ENCODE results near the gene ANK3. TPM values are rescaled to one million over a fixed set of nuclear protein-coding genes. Genes with fewer than 3 reads are reported as not detected.

ANK3 gene
- total RNA-seq, 2 donors from 2014 or later, result 46.0 to 47.8 TPM

- Histone ChIP-seq H3K36me3 (no peaks in the 10 kb centered on the region), H3K4me3 (no peak overlapping the region), H3K27me3 (replicated peaks; ENCODE audit: insufficient read depth) (no peaks in the 10 kb centered on the region), H3K9me3 (no peaks in the 10 kb centered on the region), H3K4me1 (replicated peaks) (no peaks in the 10 kb centered on the region), H3K27ac (no peak overlapping the region)
- TF ChIP-seq POLR2A (IDR thresholded peaks at IDR 0.05) (no peak), CTCF (IDR thresholded peaks at IDR 0.05) (no peak), POLR2AphosphoS5 (IDR thresholded peaks at IDR 0.05) (no peak)
- no peak for DNase-seq (ENCODE audit: low spot score)
- intact Hi-C loops (cut with DNase I), result no loop called here
These were observed 412.8 kb downstream of the ANK3 start for GRCh38 chr10:59976909-59977308.

Small RNA genes lying within 50 kb of the gene (small RNA-seq; reads per million reads assigned to genes)
- gene RF00019, result 0 reads per million in 2 donors
